ENCODE data around the gene IGHMBP2. TPM values are rescaled to one million over a fixed set of nuclear protein-coding genes. Genes with fewer than 3 reads are reported as not detected.

The IGHMBP2 gene
- total RNA-seq, 1 experiment from 2014 or later: 19.3 TPM

DNA sequence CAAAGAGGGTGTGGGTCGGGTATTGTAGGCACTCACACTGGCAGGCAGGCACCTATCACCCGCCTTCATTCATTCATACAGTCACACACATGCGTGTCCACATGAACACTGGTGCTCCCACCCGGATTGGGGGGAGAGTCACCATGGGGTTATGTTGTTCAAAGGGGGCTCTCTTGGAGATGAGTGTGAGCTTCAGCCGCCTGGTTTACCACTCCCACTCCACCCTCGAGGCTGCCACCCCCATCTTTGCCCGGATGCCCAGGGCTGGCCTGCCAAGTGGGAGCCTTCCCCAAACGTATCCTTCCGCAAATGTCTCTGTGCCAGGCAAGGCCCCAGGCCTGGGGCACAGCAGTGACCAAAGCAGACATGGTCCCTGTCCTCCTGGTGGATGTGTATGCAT, 54.5 kb downstream of the IGHMBP2 start:
- H3K36me3 ChIP-seq (ENCODE audit: control insufficient read depth in 1 of 2, insufficient read depth in 2 of 2, low read length in 2 of 2): no peaks in the 10 kb centered on the region
- DNase-seq (ENCODE audit: low read depth, low spot score): no peak
- no peaks in the 10 kb centered on the region for H3K9me3 ChIP-seq (ENCODE audit: control insufficient read depth in 1 of 2, insufficient read depth in 1 of 2, low read depth in 1 of 2, low read length in 2 of 2)
- no peak overlapping the region for H3K4me2 ChIP-seq (ENCODE audit: low read length)
- no peaks in the 10 kb centered on the region for H3K79me2 ChIP-seq (ENCODE audit: insufficient read depth, low read length)
- no TSS peak for BruUV-seq (replicated peaks)
- no peaks in the 10 kb centered on the region for H3K27me3 ChIP-seq (ENCODE audit: insufficient read depth, low read length)
- no peak overlapping the region for H3K27ac ChIP-seq (ENCODE audit: low read depth, low read length)
- intact Hi-C loops (cut with micrococcal nuclease): loop anchor here (10.0 kb wide), 1 partner anchor 87 kb away; the partner anchor contains the start of gene TPCN2
- H3K4me3 ChIP-seq (replicated peaks in 1 of 2; ENCODE audit: low read depth in 1 of 2, low read length in 2 of 2): no peak overlapping the region
- H4K20me1 ChIP-seq (ENCODE audit: insufficient read depth): no peaks in the 10 kb centered on the region
- RAD21 ChIA-PET (ENCODE audit: low non-redundant PET in 1 of 2, low total read pairs in 2 of 2, uncharacterized antibody in 2 of 2, unreplicated experiment in 2 of 2): no interaction called here
- no peak overlapping the region for H2AFZ ChIP-seq (ENCODE audit: low read depth, low read length, poor library complexity, severe bottlenecking)
- no peaks in the 10 kb centered on the region for H3K9me2 ChIP-seq (ENCODE audit: insufficient read depth)
- TF ChIP-seq, protein P1, sequence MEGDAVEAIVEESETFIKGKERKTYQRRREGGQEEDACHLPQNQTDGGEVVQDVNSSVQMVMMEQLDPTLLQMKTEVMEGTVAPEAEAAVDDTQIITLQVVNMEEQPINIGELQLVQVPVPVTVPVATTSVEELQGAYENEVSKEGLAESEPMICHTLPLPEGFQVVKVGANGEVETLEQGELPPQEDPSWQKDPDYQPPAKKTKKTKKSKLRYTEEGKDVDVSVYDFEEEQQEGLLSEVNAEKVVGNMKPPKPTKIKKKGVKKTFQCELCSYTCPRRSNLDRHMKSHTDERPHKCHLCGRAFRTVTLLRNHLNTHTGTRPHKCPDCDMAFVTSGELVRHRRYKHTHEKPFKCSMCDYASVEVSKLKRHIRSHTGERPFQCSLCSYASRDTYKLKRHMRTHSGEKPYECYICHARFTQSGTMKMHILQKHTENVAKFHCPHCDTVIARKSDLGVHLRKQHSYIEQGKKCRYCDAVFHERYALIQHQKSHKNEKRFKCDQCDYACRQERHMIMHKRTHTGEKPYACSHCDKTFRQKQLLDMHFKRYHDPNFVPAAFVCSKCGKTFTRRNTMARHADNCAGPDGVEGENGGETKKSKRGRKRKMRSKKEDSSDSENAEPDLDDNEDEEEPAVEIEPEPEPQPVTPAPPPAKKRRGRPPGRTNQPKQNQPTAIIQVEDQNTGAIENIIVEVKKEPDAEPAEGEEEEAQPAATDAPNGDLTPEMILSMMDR (IDR thresholded peaks at IDR 0.05 in 2 of 3, conservative IDR thresholded peaks at IDR 0.05 in 1 of 3; ENCODE audit: borderline replicate concordance in 1 of 3, insufficient read depth in 1 of 3, low read depth in 2 of 3, low read length in 2 of 3): no peak
- TF ChIP-seq EZH2phosphoT487 (IDR thresholded peaks at IDR 0.05; ENCODE audit: borderline replicate concordance) (no peak), SIN3A (IDR thresholded peaks at IDR 0.05; ENCODE audit: low read depth) (no peak), ZFX (IDR thresholded peaks at IDR 0.05) (no peak), SP1 (IDR thresholded peaks at IDR 0.05; ENCODE audit: low read depth) (no peak), TCF7L2 (IDR thresholded peaks at IDR 0.05; ENCODE audit: borderline replicate concordance, extremely low read depth, insufficient read depth, insufficient read length) (no peak)
- CTCF ChIA-PET: no interaction called here
- H3K9ac ChIP-seq (ENCODE audit: low read length): no peak overlapping the region
- no peak for ATAC-seq
- H3K4me1 ChIP-seq (ENCODE audit: control insufficient read depth in 1 of 2, insufficient read depth in 2 of 2, low read length in 2 of 2): no peaks in the 10 kb centered on the region; a peak in 1 of 4 replicates
- POLR2A ChIA-PET: no interaction called here

Data from HCT116 (cell line).